B cell (primary cell): Measurements from ENCODE around the gene MAP4K4.

Source experiments
- CTCF ChIP-seq: fragments of 200-600 bp; IDR thresholded peaks from one replicate; pipeline ENCODE4 v1.8.0; 2022; ENCODE audit warnings: antibody characterized with exemption, mild to moderate bottlenecking
- EZH2 ChIP-seq: IDR thresholded peaks from 2 replicates; pipeline ENCODE4 v1.6.1; 2012; ENCODE audit warnings: borderline replicate concordance, low read depth, mild to moderate bottlenecking, moderate library complexity, low read length; ENCODE audit not compliant: insufficient read depth, poor library complexity, severe bottlenecking

- TF ChIP-seq CTCF: no peak
- TF ChIP-seq EZH2: no peak
Measured at GRCh38 chr2:101811226-101812015, 113.9 kb downstream of the MAP4K4 start.
